ENCODE measurements around the gene TDRD5.

Gene TDRD5, protein sequence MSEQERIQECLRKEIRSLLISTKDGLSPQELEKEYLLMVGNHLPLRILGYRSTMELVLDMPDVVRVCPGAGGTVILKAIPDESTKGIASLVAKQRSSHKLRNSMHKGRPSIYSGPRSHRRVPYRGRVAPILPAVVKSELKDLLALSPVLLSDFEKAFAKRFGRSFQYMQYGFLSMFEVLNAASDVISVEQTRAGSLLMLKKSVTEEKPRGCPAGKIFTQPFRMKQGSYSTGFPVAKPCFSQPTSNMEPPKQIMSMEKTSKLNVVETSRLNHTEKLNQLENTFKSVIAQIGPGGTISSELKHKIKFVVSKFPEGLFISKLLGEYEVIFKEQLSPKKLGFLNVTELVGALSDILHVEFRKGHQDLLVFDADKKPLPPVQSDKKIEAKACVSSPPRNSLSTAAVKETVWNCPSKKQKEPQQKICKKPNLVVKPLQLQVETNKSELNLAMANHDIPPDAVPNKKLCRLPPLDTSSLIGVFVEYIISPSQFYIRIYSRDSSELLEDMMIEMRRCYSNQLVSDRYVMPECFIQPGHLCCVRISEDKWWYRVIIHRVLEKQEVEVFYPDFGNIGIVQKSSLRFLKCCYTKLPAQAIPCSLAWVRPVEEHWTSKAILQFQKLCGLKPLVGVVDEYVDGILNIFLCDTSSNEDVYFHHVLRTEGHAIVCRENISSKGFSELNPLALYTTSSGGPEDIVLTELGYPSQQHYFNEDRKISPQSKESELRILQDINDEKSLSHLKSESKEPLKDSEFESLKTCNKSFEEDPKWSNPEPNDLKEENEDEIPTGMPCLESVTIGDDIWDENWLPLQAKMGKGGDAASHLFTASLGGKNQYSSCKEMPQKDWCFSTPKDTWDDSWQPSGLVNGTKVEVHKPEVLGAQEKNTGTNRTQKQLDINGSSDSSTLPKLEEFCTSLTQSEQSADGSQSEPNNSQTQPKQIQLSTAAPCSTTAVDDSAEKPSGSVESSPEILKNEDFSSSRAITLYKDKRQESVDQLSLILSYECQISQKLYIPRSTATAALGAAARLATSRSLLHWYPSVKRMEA

GRCh38 chr1:179591592-179592580, at the start of gene TDRD5:
Gene TDRD5 (plus strand): TSS chr1:179591832. CDS start chr1:179592616, 784 bp downstream.
- peaks cover 54% of the 10 kb centered on the region for H3K27me3 Mint-ChIP-seq
- CTCF ChIA-PET = no interaction called here
- no peak for DNase-seq
- no peaks in the 10 kb centered on the region for H3K36me3 Mint-ChIP-seq
- H3K4me3 Mint-ChIP-seq = no peak within 1 kb of the TSS
- H3K27ac Mint-ChIP-seq = no peak within 1 kb of the TSS
- H3K9me3 Mint-ChIP-seq = no peaks in the 10 kb centered on the region
- no peaks in the 10 kb centered on the region for H3K4me1 Mint-ChIP-seq

- CTCF ChIA-PET = no interaction called here
- Mint-ChIP-seq H3K27ac (no peak overlapping the region), H3K27me3 (peaks cover 3% of the 10 kb centered on the region), H3K36me3 (no peaks in the 10 kb centered on the region), H3K4me3 (no peak overlapping the region), H3K9me3 (no peaks in the 10 kb centered on the region), H3K4me1 (no peaks in the 10 kb centered on the region)
- no peak for DNase-seq
Measured at GRCh38 chr1:179545321-179545720, 46.3 kb upstream of the TDRD5 start.

DNA sequence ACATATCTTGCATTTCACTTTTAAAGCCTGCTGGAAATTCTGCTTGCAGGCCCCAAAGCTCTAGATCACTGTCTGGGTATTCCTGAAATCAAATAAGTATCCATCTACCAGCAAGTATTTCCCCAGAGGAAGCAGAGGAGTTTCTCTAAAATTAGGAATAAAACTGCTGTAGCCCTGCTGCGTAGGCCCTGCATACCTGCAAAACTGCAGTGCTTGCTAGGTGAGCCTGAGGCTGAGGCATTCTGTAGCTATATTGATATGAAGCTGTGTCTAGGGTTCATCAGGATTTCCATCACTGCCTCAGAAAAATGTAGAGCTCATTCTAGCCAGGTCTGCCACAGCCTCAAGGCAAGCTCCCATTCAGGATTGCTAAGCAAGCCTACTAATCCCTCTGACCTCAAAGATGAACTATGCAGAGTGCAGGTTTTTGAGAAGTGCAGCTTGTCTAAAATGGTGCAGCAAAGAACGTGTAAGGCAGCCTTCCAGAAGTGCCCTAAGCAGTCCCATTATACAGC, 44.6 kb upstream of the TDRD5 start:
- no peaks in the 10 kb centered on the region for H3K27me3 Mint-ChIP-seq

DNA sequence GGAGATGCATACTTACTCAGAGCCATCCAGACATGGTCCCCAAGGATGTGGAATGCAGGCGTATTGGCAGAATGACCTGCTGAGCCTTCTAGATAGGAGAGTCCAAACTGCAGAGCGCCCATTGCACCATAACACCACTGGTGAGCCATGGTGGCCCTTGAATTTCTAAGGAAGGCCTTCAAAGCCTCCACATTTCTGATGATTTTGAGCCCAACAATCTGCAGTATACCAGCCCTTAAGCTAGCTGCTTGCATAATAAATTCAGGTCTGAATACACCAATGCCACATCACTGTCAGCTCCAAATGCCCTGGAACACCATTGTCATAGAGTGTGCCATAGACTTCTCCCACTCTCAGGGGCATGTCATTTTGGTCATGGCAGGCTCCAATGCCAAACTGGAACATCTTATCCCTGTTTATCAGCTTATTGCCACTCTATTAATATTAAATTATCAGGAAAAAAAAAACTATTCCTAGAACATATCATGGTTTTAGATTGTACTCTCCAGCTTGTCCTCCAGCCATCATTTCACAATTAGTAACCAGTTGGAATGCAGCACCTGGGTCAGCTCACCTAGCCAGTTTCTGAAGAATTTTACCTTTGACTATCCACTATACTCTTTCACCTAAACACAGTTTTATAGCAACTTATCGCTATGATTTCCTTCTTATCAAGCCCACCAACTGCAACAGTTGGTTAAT, 42.8 kb upstream of the TDRD5 start:
- CTCF ChIA-PET = no interaction called here
- Mint-ChIP-seq H3K9me3 (no peaks in the 10 kb centered on the region), H3K27ac (no peak overlapping the region), H3K4me1 (no peaks in the 10 kb centered on the region), H3K4me3 (no peak overlapping the region), H3K27me3 (no peaks in the 10 kb centered on the region), H3K36me3 (no peaks in the 10 kb centered on the region)
- DNase-seq = no peak

More for the DNA sequence above, 44.6 kb upstream of the TDRD5 start:
- no peaks in the 10 kb centered on the region for H3K9me3 Mint-ChIP-seq
- no peak overlapping the region for H3K4me3 Mint-ChIP-seq
- H3K27ac Mint-ChIP-seq = no peak overlapping the region
- CTCF ChIA-PET = no interaction called here
- no peak for DNase-seq
- H3K4me1 Mint-ChIP-seq = no peaks in the 10 kb centered on the region
- no peaks in the 10 kb centered on the region for H3K36me3 Mint-ChIP-seq

DNA sequence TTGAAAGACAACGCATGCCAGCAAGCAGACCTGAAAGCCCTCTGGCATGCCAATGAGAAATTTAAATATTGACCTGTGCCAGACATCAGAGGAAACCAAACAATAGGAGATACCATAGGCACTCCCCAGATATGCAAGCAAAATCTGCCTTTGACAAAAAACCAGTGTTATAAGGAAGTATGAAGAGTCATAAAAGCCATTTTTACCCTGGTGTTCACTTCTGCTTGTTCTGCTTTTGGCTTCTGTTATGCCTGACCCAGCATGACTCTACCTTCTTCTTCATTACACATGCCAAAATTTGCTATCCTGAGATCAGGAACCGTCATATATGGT, 42.3 kb upstream of the TDRD5 start:
- H3K27me3 Mint-ChIP-seq = no peaks in the 10 kb centered on the region
- no peak overlapping the region for H3K4me3 Mint-ChIP-seq
- no peaks in the 10 kb centered on the region for H3K36me3 Mint-ChIP-seq
- no peak overlapping the region for H3K27ac Mint-ChIP-seq
- DNase-seq = no peak
- CTCF ChIA-PET = no interaction called here
- H3K9me3 Mint-ChIP-seq = no peaks in the 10 kb centered on the region
- no peaks in the 10 kb centered on the region for H3K4me1 Mint-ChIP-seq

DNA sequence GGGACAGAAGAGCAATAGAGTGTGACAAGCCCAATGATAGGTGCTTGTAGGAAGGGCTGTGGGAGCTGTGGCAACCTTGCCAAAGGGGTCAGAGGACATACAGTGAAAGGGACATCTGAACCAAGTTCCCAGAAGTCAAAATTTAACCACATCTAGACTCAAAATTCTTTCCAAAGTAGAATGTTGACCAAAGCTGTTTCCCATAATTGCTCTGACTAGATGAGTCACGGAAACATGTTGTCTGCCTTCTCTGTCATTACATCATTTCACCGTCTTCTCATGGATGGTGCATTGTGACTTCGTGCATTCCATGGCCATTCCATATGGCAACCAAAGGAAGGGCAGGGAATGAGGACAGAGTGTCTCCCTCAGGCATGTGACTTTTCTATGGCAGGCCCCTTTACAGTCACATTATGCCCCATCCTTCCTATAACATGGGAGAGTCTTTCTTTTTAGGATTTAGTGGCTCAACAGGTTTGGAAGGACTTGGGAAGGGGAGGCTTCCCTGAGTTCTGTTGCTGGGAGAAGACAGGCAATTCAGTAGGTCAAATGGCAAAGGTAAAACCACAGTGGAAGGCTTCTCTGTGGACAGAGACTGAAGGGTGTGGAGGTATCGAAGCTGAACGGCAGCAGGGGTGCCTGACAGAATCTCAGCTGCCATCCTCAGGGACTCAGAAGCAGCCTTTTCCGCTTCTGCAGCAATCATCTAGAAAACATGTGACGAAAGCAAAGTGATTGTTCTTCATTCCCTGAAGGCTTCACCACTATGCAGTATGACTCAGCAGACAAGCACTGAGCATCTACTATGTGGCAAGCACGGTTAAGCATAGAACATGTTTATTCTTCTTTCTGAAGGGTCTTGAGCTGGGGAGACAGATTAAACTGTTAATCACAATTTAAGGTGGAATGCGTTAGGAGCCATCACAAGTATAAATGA, 40.6 kb upstream of the TDRD5 start:
- no peaks in the 10 kb centered on the region for H3K4me1 Mint-ChIP-seq
- DNase-seq = no peak
- H3K9me3 Mint-ChIP-seq = no peaks in the 10 kb centered on the region
- H3K4me3 Mint-ChIP-seq = no peak overlapping the region
- H3K27ac Mint-ChIP-seq = no peak overlapping the region
- no peaks in the 10 kb centered on the region for H3K27me3 Mint-ChIP-seq
- H3K36me3 Mint-ChIP-seq = no peaks in the 10 kb centered on the region
- CTCF ChIA-PET = no interaction called here

- Mint-ChIP-seq H3K36me3 (no peaks in the 10 kb centered on the region), H3K27ac (no peak overlapping the region), H3K27me3 (no peaks in the 10 kb centered on the region), H3K9me3 (no peaks in the 10 kb centered on the region), H3K4me3 (no peak overlapping the region), H3K4me1 (no peaks in the 10 kb centered on the region)
- CTCF ChIA-PET = no interaction called here
- DNase-seq = no peak
Measured at GRCh38 chr1:179554427-179554826, 37.2 kb upstream of the TDRD5 start.

- no peaks in the 10 kb centered on the region for H3K36me3 Mint-ChIP-seq
- H3K27ac Mint-ChIP-seq = no peak overlapping the region
Measured at GRCh38 chr1:179558078-179558477, 33.6 kb upstream of the TDRD5 start.

DNA sequence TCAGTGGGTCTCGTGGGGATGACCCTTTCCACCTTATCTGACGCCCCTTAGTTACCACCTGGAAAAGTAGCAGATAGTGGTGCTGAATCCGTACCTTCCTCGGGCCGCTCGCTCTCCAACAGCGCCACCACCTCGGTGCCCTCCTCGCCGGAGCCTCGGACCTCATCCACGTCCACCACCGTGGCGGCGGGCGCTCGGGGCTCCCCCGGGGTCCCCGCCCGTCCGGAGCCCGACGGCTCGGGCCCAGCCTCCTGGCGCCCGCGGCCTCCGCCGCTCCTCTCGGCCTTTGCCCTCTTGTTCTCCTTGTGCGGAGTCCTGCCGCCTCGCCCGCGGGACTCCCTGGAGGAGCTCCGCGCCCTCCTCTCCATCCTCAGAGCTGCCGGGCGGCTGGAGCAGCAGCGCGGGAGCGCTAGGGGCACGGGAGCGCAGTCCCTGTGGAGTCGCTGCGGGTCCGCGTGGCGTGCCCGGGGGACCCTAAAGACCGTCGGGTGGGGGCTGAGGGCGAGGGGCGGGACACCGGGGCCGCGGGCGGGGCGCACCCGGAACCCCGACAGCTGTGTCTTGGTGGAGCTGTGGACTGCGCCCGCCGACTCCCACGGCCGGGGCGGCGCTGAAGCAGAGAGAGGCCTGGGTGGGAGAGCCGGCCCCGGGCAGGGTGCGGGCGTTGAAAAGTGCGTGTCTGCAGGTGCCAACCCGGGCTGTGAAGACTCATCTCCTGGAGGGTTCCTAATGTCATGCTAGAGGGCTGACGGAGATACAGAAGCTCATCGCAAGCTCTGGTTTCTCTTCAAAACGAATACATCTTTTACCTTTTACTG, 15.9 kb upstream of the TDRD5 start, which contains the start of gene NPHS2:
Gene NPHS2, minus strand, starts transcription at position 452 of the 818 bp plus-strand sequence. Its CDS starts 84 bp downstream, at position 368.
- Mint-ChIP-seq H3K36me3 (no peaks in the 10 kb centered on the region), H3K4me1 (peaks cover 4% of the 10 kb centered on the region), H3K27me3 (peaks cover 38% of the 10 kb centered on the region), H3K9me3 (no peaks in the 10 kb centered on the region), H3K27ac (no peak within 1 kb of the TSS), H3K4me3 (no peak within 1 kb of the TSS)
- CTCF ChIA-PET = no interaction called here
- DNase-seq = no peak

More at GRCh38 chr1:179558078-179558477, 33.6 kb upstream of the TDRD5 start:
- Mint-ChIP-seq H3K27me3 (no peaks in the 10 kb centered on the region), H3K4me3 (no peak overlapping the region), H3K9me3 (no peaks in the 10 kb centered on the region), H3K4me1 (no peaks in the 10 kb centered on the region)
- DNase-seq = no peak
- CTCF ChIA-PET = no interaction called here

- peaks cover 4% of the 10 kb centered on the region for H3K4me1 Mint-ChIP-seq
- CTCF ChIA-PET = no interaction called here
- peaks cover 38% of the 10 kb centered on the region for H3K27me3 Mint-ChIP-seq
- H3K9me3 Mint-ChIP-seq = no peaks in the 10 kb centered on the region
- no peaks in the 10 kb centered on the region for H3K36me3 Mint-ChIP-seq
- H3K4me3 Mint-ChIP-seq = no peak overlapping the region
- H3K27ac Mint-ChIP-seq = no peak overlapping the region
- no peak for DNase-seq
Measured at GRCh38 chr1:179576509-179576908, 15.1 kb upstream of the TDRD5 start.

DNA sequence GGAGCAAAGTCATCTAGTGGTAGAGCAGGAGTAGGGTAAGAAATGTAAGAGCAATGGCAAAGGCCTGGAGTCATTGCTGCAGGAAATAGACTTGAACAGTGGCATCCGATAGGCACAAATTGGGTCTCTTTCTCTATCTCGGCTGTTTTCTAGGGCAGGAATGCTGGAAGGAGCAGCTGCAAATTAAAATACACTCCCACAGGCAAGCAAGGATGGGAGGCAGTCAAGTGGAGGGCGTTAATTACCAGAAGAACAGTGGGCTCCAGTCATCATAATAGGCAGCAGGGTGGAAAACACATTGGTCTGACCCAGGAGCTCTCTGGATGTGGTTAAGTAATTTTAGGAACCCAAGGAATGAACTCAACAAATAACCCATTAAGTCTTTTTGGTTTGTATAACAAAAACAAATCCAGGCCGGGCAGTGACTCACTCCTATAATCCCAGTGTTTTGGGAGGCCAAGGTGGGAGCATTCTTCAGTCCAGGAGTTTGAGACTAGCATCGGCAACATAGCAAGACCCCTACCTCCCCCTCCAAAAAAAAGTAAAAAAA, 7.8 kb upstream of the TDRD5 start:
- CTCF ChIA-PET = no interaction called here
- Mint-ChIP-seq H3K9me3 (no peaks in the 10 kb centered on the region), H3K4me1 (no peaks in the 10 kb centered on the region), H3K27me3 (peaks cover 62% of the 10 kb centered on the region), H3K27ac (no peak overlapping the region), H3K4me3 (no peak overlapping the region), H3K36me3 (peaks cover 2% of the 10 kb centered on the region)
- DNase-seq = no peak

All from activated naive CD4-positive, alpha-beta T cell treated with anti-CD3 and anti-CD28 coated beads, Interleukin-2, amount 10 ng/mL, durations not matched to agents 7 days and 5 days (primary cell).